DND-41 (cell line): Measurements from ENCODE around the gene CDT1.

ENCODE experiments used
- ATAC-seq: fragments of 200-7000 bp; cut with Tn5 transposase; 3 replicates; pipeline ENCODE4 v1.9.1; 2021; ENCODE audit warnings: low read depth; ENCODE audit not compliant: insufficient read depth
- DNase-seq: peaks from one replicate; pipeline ENCODE4 v3.0.0-alpha.2; 2020
- H2AFZ ChIP-seq: 2 replicates; pipeline ENCODE4 v1.6.0; 2012; ENCODE audit warnings: low read depth, low read length
- H3K27ac ChIP-seq: 2 replicates; pipeline ENCODE4 v1.5.1; 2012; ENCODE audit warnings: low read length, inconsistent platforms
- H3K27me3 ChIP-seq: fragments of 200-600 bp; sonication (generic); 2 replicates; pipeline ENCODE4 v1.6.0; 2012; ENCODE audit warnings: low read length, mild to moderate bottlenecking, inconsistent platforms; ENCODE audit not compliant: insufficient read depth, poor library complexity
- H3K36me3 ChIP-seq: 2 replicates; pipeline ENCODE4 v1.5.1; 2012; ENCODE audit warnings: low read length, inconsistent platforms; ENCODE audit not compliant: insufficient read depth
- H3K4me1 ChIP-seq: 2 replicates; pipeline ENCODE4 v1.5.1; 2012; ENCODE audit warnings: mild to moderate bottlenecking, low read length; ENCODE audit not compliant: insufficient read depth
- H3K4me2 ChIP-seq: 2 replicates; pipeline ENCODE4 v1.6.0; 2012; ENCODE audit warnings: mild to moderate bottlenecking, moderate library complexity, low read length, inconsistent platforms; ENCODE audit not compliant: insufficient read depth
- H3K4me3 ChIP-seq, 2 experiments: fragments of 200-600 bp in 1 of 2; shearing (Covaris generic) in 1 of 2; 2 replicates each; pipeline ENCODE4 v1.5.1; 2012 to 2016; ENCODE audit warnings: inconsistent platforms in 2 of 2, low read length in 2 of 2, mild to moderate bottlenecking in 2 of 2, low read depth in 1 of 2, moderate library complexity in 1 of 2
- H3K79me2 ChIP-seq: 2 replicates; pipeline ENCODE4 v1.6.0; 2012; ENCODE audit warnings: low read length, inconsistent platforms; ENCODE audit not compliant: insufficient read depth
- H3K9ac ChIP-seq: 2 replicates; pipeline ENCODE4 v1.6.0; 2012; ENCODE audit warnings: low read depth, mild to moderate bottlenecking, inconsistent platforms, low read length, moderate library complexity
- H3K9me3 ChIP-seq: 2 replicates; pipeline ENCODE4 v1.5.1; 2012; ENCODE audit warnings: low read length, moderate library complexity, mild to moderate bottlenecking, inconsistent platforms; ENCODE audit not compliant: insufficient read depth, severe bottlenecking
- H4K20me1 ChIP-seq: 2 replicates; pipeline ENCODE4 v1.6.0; 2012; ENCODE audit warnings: low read length; ENCODE audit not compliant: insufficient read depth
- CTCF ChIP-seq: IDR thresholded peaks from 2 replicates; pipeline ENCODE4 v1.5.1; 2012; ENCODE audit warnings: borderline replicate concordance, low read length, moderate library complexity, mild to moderate bottlenecking; ENCODE audit not compliant: poor library complexity, severe bottlenecking; ENCODE audit errors: extremely low read depth
- EZH2 ChIP-seq: IDR thresholded peaks from 3 replicates; pipeline ENCODE4 v1.6.1; 2012; ENCODE audit warnings: borderline replicate concordance, low read depth, mild to moderate bottlenecking, moderate library complexity, low read length, inconsistent platforms; ENCODE audit not compliant: severe bottlenecking

The CDT1 gene

GRCh38 chr16:88815227-88815626 is 11.6 kb downstream of the CDT1 start:
- Histone ChIP-seq H4K20me1 (peaks cover 21% of the 10 kb centered on the region), H2AFZ (no peak overlapping the region), H3K4me2 (no peak overlapping the region), H3K9me3 (no peaks in the 10 kb centered on the region), H3K27ac (no peak overlapping the region), H3K79me2 (peaks cover 19% of the 10 kb centered on the region), H3K36me3 (peaks cover 7% of the 10 kb centered on the region; the same call in 1 of the 2 replicates), H3K4me1 (peaks cover 21% of the 10 kb centered on the region), H3K4me3 (no peak overlapping the region), H3K27me3 (no peaks in the 10 kb centered on the region), H3K9ac (no peak overlapping the region)
- no peak for DNase-seq
- TF ChIP-seq EZH2: no peak
- TF ChIP-seq CTCF: no peak
- ATAC-seq: no peak

- H3K9ac ChIP-seq: no peak overlapping the region
- peak; percentile 98 for TF ChIP-seq CTCF
- no peak for TF ChIP-seq EZH2
- ATAC-seq (peak; percentile 53), DNase-seq (peak; percentile 75)
- peaks cover 13% of the 10 kb centered on the region for H3K4me1 ChIP-seq
- no peak overlapping the region for H3K4me2 ChIP-seq
- peaks cover 11% of the 10 kb centered on the region for H3K79me2 ChIP-seq
- no peaks in the 10 kb centered on the region for H3K9me3 ChIP-seq
- no peak overlapping the region for H2AFZ ChIP-seq
- H3K36me3 ChIP-seq: peaks cover under 1% of the 10 kb centered on the region; the same call in 1 of the 2 replicates
- H3K4me3 ChIP-seq: no peak overlapping the region
- no peaks in the 10 kb centered on the region for H3K27me3 ChIP-seq
- peaks cover 13% of the 10 kb centered on the region for H4K20me1 ChIP-seq
- H3K27ac ChIP-seq: no peak overlapping the region
These were observed 12.5 kb downstream of the CDT1 start for GRCh38 chr16:88815901-88816589.

- Histone ChIP-seq H3K27ac (no peak overlapping the region), H3K4me1 (peaks cover 10% of the 10 kb centered on the region), H3K27me3 (no peaks in the 10 kb centered on the region), H3K9me3 (no peaks in the 10 kb centered on the region), H4K20me1 (peaks cover 11% of the 10 kb centered on the region), H3K4me2 (no peak overlapping the region), H2AFZ (no peak overlapping the region), H3K4me3 (no peak overlapping the region), H3K9ac (no peak overlapping the region), H3K79me2 (peaks cover 3% of the 10 kb centered on the region; the same call in 1 of the 2 replicates), H3K36me3 (peaks cover 3% of the 10 kb centered on the region)
- DNase-seq (no peak), ATAC-seq (no peak)
- no peak for TF ChIP-seq CTCF
- no peak for TF ChIP-seq EZH2
These were observed 13.3 kb downstream of the CDT1 start for GRCh38 chr16:88816736-88817535.
